ENCODE data around the gene ANGPTL7. TPM values are rescaled to one million over a fixed set of nuclear protein-coding genes. Genes with fewer than 3 reads are reported as not detected.
"Not testable (repeated sequence)": the region's sequence is repeated elsewhere in the genome, so short reads cannot be mapped to it uniquely, and the experiment has no call there.

ANGPTL7 gene
- total RNA-seq, 2 experiments from 2014 or later = not detected

DNA sequence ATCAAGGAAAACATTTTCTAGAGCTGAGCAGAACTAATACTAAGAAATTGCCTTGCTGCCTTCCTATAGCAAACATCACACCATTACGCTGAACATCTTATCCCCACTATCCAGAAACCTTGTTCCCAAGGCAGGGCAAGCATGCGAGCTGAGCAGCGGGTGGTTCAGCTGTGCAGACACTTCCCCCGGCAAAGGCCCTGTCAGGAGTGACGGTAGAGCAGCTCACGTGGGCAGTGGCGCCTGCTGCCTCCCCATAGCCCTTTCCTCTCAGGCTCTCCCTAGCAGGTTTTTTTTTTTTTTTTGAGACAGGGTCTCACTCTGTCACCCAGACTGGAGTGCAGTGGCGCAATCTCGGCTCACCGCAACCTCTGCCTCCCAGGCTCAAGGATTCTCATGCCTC is 13.7 kb upstream of the ANGPTL7 start:
- CTCF ChIA-PET = no interaction called here
- Mint-ChIP-seq H3K4me1 (ENCODE audit: low read depth) (no peaks in the 10 kb centered on the region), H3K4me3 (no peak overlapping the region), H3K9me3 (no peaks in the 10 kb centered on the region), H3K36me3 (ENCODE audit: low read depth) (peaks cover 2% of the 10 kb centered on the region), H3K27me3 (ENCODE audit: low read depth) (no peaks in the 10 kb centered on the region), H3K27ac (no peak overlapping the region)
- DNase-seq = no peak
- intact Hi-C loops (cut with micrococcal nuclease) = no loop called here

DNA sequence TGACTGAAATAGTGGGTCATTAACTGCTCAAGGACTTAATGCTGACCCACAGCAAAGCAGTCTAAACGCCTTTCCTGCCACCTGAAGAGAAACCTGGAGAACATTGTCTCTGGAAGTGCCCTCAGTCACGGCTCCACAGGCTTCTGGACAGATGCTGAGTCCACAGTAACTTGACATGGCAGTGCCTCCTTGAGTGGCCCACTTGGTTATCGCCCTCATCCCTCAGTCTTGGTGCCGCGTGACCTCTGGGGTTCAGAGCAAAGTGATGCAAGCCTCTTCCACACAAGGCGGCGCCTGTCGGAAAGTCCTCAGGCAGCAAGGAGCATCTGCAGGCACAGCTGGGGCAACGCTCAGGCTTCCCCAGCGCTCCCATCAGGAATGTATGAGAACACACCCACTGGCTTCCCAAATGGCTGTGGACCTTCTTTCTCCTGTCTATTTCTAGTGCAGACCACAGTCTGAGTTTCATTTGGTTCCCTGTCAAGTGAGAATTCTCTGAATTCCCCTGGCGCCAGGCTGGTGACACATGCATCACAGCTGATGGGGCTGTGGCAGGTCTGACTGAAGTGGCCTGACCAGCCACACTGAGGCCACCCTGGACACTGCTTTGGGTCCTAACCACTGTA is 13.0 kb upstream of the ANGPTL7 start:
- no peak overlapping the region for H3K4me3 Mint-ChIP-seq
- CTCF ChIA-PET = no interaction called here

DNA sequence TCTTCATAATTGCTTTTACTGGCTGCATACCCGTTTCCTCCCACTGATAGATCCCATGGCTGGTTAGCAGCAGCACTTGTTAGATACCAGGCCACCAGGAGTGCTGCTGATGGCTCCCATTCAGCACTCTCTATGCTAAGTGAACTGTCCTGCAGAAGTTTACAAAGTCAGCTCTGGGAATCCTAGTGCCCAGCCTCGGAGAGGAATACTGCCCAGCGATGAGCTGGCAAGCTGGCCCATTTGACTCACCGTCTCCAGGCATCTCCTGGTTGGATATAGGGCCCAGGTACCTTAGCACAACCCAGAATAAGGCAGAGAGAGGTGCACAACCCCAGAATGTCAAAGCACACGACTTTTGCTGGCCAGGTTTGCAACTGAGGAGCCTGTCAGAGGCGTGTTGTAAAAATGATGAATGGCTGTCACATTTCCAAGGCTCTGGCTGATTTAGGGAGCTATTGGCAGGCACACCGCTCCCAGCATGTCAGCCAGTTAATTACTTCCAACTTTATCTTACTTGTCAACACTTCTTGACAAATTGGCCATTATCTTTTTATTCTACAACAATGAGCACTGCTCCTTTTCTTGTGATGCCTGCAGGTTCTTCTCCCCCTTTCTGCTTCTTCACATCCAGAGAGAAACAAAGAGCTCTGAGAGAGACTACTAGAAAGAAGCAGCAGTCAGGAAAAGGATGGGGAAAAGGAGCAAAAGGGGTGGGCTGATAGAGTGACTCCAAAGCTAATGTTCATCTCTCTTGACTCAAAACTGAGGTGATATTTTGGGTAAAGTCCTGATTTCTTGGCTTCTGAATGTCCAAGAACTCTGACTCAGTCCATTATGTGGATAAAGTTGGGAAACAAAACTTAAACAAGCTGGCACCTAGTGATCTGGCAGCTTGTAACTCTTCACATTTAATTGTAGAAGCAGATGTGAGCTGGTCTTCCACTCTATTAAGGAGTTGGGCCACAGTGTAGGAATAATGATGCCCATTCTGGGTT is 10.8 kb upstream of the ANGPTL7 start:
- CTCF ChIA-PET = interaction anchor here (0.7 kb wide), 1 partner anchor 467 kb away, joined by 3 read pairs; no protein-coding TSS in a partner anchor
- no peak for DNase-seq
- Mint-ChIP-seq H3K4me3 (no peak overlapping the region), H3K27ac (no peak overlapping the region), H3K9me3 (no peaks in the 10 kb centered on the region), H3K4me1 (ENCODE audit: low read depth) (no peaks in the 10 kb centered on the region), H3K36me3 (ENCODE audit: low read depth) (peaks cover 5% of the 10 kb centered on the region), H3K27me3 (ENCODE audit: low read depth) (no peaks in the 10 kb centered on the region)
- intact Hi-C loops (cut with micrococcal nuclease) = no loop called here

More for the DNA sequence above, 13.0 kb upstream of the ANGPTL7 start:
- no peaks in the 10 kb centered on the region for H3K9me3 Mint-ChIP-seq
- no peaks in the 10 kb centered on the region for H3K27me3 Mint-ChIP-seq (ENCODE audit: low read depth)
- no peaks in the 10 kb centered on the region for H3K4me1 Mint-ChIP-seq (ENCODE audit: low read depth)
- peaks cover 3% of the 10 kb centered on the region for H3K36me3 Mint-ChIP-seq (ENCODE audit: low read depth)
- intact Hi-C loops (cut with micrococcal nuclease) = no loop called here
- no peak for DNase-seq
- H3K27ac Mint-ChIP-seq = no peak overlapping the region

DNA sequence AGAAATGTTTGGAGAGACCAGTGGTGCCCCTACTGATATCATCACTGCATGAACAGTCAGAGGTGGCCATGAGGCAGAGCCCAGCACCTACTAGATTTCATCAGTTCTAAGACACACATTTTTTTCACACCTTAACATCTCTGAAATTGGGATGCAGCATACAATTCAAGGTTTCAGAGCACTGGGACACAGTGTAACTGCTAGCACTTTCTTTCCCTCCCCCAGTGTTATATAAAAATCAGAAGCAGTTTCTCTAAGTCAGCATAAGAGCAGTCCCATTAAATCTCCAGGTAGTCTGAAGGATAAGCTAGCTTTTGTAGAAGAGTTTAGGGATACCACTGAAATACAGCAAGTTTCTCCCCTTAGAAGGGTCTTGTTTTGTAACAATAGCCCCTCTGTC is 10.0 kb upstream of the ANGPTL7 start:
- CTCF ChIA-PET = interaction anchor here (1.0 kb wide), 1 partner anchor 19 kb away, joined by 3 read pairs; no protein-coding TSS in a partner anchor
- Mint-ChIP-seq H3K9me3 (no peaks in the 10 kb centered on the region), H3K27ac (no peak overlapping the region), H3K4me3 (no peak overlapping the region), H3K4me1 (ENCODE audit: low read depth) (no peaks in the 10 kb centered on the region), H3K27me3 (ENCODE audit: low read depth) (no peaks in the 10 kb centered on the region), H3K36me3 (ENCODE audit: low read depth) (peaks cover 5% of the 10 kb centered on the region)
- DNase-seq = no peak
- intact Hi-C loops (cut with micrococcal nuclease) = no loop called here

DNA sequence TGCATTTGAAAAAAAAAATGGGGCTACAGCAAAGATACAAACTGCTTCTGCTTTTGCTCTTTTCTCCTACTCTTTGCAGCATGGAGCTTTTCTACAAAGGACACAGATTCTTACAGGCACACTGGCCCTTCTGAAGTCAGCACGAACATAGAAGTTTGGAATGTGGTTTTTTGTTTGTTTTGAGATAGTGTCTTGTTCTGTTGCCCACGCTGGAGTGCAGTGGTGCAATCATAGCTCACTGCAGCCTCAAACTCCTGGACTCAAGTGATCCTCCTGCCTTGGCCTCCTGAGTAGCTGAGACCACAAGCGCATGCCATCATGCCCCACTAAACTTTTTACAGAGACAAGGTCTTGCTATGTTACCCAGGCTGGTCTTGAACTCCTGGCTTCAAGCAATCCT is 9.4 kb upstream of the ANGPTL7 start:
- H3K4me3 Mint-ChIP-seq; H3K4me1 Mint-ChIP-seq (ENCODE audit: low read depth); DNase-seq; H3K27me3 Mint-ChIP-seq (ENCODE audit: low read depth); H3K27ac Mint-ChIP-seq; H3K9me3 Mint-ChIP-seq; intact Hi-C loops (cut with micrococcal nuclease); H3K36me3 Mint-ChIP-seq (ENCODE audit: low read depth): not testable (repeated sequence)
- CTCF ChIA-PET = interaction anchor here (0.6 to 1.0 kb wide), 3 partner anchors 18 to 216 kb away, joined by 3 read pairs; no protein-coding TSS in a partner anchor

DNA sequence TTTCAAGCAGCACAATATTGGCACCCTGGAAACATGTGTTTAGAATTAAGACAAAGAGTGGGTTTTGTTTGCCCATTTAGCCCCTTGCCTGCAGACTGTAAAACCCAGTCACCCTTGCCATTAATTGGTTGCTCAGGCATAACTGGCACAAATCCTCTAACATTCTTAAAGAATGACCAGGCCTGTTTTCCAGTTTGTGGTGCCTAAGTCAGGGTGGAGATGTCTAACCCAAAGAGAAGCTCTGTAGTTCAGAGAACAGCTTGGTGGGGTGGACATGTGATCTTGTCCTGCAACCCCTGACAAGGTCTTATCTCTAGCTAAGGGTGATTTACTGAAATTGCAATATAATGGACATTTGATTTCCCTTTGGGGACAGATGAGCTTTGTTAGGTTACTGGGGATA is 8.8 kb upstream of the ANGPTL7 start:
- no peak overlapping the region for H3K4me3 Mint-ChIP-seq
- no peaks in the 10 kb centered on the region for H3K4me1 Mint-ChIP-seq (ENCODE audit: low read depth)
- no peak for DNase-seq
- CTCF ChIA-PET = no interaction called here
- intact Hi-C loops (cut with micrococcal nuclease) = no loop called here
- H3K36me3 Mint-ChIP-seq (ENCODE audit: low read depth) = peaks cover 9% of the 10 kb centered on the region
- H3K9me3 Mint-ChIP-seq = no peaks in the 10 kb centered on the region
- no peak overlapping the region for H3K27ac Mint-ChIP-seq
- H3K27me3 Mint-ChIP-seq (ENCODE audit: low read depth) = no peaks in the 10 kb centered on the region

DNA sequence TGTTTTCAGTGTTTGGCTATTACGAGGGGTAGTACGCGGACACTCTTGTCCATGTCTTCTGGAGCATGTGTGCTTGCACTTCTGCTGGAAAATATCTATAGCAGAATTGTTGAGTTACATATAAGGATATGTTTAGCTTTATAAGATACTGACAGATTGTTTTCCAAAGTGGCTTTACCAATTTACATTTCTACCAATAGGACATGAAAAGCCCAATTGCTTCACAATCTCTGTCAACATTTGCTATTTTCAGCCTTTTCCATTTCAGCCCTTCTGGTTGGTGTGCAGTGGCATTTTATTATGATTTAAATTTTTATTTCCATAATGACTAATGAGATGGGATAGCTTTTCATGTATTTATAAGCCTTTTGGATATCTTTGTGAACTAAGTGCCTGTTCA is 6.3 kb upstream of the ANGPTL7 start:
- Mint-ChIP-seq H3K4me3 (no peak overlapping the region), H3K27me3 (ENCODE audit: low read depth) (no peaks in the 10 kb centered on the region), H3K9me3 (no peaks in the 10 kb centered on the region), H3K27ac (no peak overlapping the region), H3K36me3 (ENCODE audit: low read depth) (peaks cover 10% of the 10 kb centered on the region), H3K4me1 (ENCODE audit: low read depth) (no peaks in the 10 kb centered on the region)
- no peak for DNase-seq
- intact Hi-C loops (cut with micrococcal nuclease) = no loop called here
- CTCF ChIA-PET = no interaction called here

DNA sequence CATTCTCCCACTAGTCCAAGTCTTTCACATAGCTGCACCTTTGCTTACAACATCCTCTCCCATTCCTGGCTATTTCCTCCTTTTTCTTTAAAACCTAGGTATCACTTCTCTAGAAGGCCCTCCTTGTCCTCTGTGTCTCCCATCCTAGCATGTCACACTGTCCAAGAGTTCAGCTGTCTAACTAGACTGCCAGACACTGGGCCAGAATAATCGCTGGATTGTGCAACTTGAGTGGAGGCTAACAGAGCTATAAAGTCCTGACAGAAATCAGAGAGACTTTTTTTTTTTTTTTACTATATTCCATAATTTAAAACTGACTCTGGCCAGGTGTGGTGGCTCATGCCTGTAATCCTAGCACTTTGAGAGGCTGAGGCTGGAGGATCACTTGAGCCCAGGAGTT is 4.2 kb upstream of the ANGPTL7 start:
- no peak for DNase-seq
- Mint-ChIP-seq H3K27ac (no peak overlapping the region), H3K36me3 (ENCODE audit: low read depth) (peaks cover 12% of the 10 kb centered on the region), H3K4me3 (no peak overlapping the region), H3K9me3 (no peaks in the 10 kb centered on the region), H3K4me1 (ENCODE audit: low read depth) (no peaks in the 10 kb centered on the region), H3K27me3 (ENCODE audit: low read depth) (no peaks in the 10 kb centered on the region)
- CTCF ChIA-PET = interaction anchor here (0.7 kb wide), 1 partner anchor 150 kb away, joined by 3 read pairs; no protein-coding TSS in a partner anchor
- intact Hi-C loops (cut with micrococcal nuclease) = no loop called here

DNA sequence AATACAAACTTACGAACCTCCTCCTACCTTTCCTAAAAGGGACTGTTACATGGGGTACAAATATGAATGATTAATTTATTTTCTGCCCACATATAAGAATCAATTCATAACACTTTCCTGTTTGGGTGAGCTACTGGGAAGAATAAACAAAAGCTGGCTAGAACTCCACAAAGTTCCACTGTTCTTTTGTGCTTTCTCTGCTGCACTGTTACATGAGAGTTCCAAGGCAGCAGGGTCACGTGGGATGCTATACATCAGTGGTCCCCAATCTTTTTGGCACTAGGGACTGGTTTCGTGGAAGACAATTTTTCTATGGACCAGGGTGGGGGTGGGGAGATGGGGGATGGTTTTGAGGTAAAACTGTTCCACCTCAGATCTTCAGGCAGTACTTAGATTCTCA is 2.2 kb upstream of the ANGPTL7 start:
- intact Hi-C loops (cut with micrococcal nuclease) = no loop called here
- Mint-ChIP-seq H3K4me3 (no peak overlapping the region), H3K9me3 (no peaks in the 10 kb centered on the region), H3K27ac (no peak overlapping the region), H3K27me3 (ENCODE audit: low read depth) (no peaks in the 10 kb centered on the region), H3K4me1 (ENCODE audit: low read depth) (no peaks in the 10 kb centered on the region), H3K36me3 (ENCODE audit: low read depth) (peaks cover 9% of the 10 kb centered on the region)
- CTCF ChIA-PET = interaction anchor here (0.6 to 0.7 kb wide), 2 partner anchors 23 to 152 kb away, joined by 3 to 4 read pairs; no protein-coding TSS in a partner anchor
- no peak for DNase-seq

DNA sequence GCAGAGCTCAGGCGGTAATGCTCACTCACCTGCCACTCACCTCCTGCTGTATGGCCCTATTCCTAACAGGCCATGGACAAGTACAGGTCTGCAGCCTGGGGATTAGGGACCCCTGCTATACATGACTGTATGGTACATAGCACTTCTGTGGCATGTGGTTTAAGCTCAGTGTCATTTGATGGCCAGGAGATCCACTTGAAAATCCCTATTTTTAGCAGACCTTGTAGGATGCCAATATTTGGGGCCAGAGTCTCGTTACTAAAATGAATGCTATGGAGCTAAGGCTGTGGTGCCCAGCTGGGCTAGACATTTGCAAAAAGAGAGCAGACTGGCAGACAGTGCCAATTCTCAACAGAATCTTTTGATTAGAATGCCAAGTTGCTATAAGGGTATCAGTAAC is 1.7 kb upstream of the ANGPTL7 start:
- no peaks in the 10 kb centered on the region for H3K9me3 Mint-ChIP-seq
- CTCF ChIA-PET = interaction anchor here (0.6 to 0.7 kb wide), 2 partner anchors 20 to 152 kb away, joined by 3 to 4 read pairs; no protein-coding TSS in a partner anchor
- H3K4me1 Mint-ChIP-seq (ENCODE audit: low read depth) = no peaks in the 10 kb centered on the region
- peaks cover 9% of the 10 kb centered on the region for H3K36me3 Mint-ChIP-seq (ENCODE audit: low read depth)
- intact Hi-C loops (cut with micrococcal nuclease) = no loop called here
- H3K4me3 Mint-ChIP-seq = no peak overlapping the region
- no peak for DNase-seq
- H3K27ac Mint-ChIP-seq = no peak overlapping the region
- no peaks in the 10 kb centered on the region for H3K27me3 Mint-ChIP-seq (ENCODE audit: low read depth)

DNA sequence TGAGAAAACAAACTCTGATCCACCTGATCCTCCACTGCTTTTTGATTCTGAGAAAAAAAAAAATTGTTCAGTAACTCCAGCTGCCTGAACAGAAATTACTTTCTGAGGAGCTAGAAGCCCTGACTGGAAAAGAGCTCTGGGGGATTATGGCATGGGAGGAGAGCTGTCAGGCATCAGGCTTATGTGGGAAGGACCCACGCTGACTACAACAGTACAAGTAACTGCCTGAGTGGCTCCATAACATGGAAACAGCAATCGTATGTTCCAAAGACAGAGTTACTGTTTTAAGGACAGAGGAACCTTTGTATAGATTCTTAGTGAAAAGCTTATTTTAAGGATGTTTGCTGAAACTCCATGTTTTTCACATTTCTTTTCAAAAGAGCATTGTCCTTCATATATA is 1.2 kb upstream of the ANGPTL7 start:
- Mint-ChIP-seq H3K4me3 (no peak overlapping the region), H3K9me3 (no peaks in the 10 kb centered on the region), H3K4me1 (ENCODE audit: low read depth) (no peaks in the 10 kb centered on the region), H3K36me3 (ENCODE audit: low read depth) (peaks cover 9% of the 10 kb centered on the region), H3K27me3 (ENCODE audit: low read depth) (no peaks in the 10 kb centered on the region), H3K27ac (no peak overlapping the region)
- intact Hi-C loops (cut with micrococcal nuclease) = no loop called here
- CTCF ChIA-PET = interaction anchor here (0.7 kb wide), 1 partner anchor 21 kb away, joined by 3 read pairs; no protein-coding TSS in a partner anchor
- no peak for DNase-seq

DNA sequence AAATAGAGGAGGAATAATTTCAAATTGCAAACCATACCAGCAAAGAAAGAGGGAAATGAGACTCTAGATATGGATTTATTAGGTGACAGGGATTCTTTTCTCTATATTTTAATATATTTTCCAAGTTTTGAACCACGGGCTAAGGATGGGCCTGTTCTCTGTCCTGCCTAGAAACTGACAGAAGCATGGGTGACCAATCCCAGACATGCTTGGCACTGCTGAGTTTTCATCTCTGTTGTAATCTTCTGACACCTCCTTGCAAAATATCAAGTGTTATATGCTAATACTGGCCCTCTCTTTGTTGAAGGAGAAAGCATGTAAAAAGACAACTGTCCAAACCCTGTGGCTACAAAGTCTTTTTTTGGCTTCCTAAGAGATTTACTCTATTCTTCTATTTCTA is 774 bp upstream of the ANGPTL7 start:
- Mint-ChIP-seq H3K4me1 (ENCODE audit: low read depth) (no peaks in the 10 kb centered on the region), H3K27me3 (ENCODE audit: low read depth) (no peaks in the 10 kb centered on the region), H3K4me3 (no peak overlapping the region), H3K36me3 (ENCODE audit: low read depth) (peaks cover 11% of the 10 kb centered on the region), H3K9me3 (no peaks in the 10 kb centered on the region), H3K27ac (no peak overlapping the region)
- CTCF ChIA-PET = interaction anchor here (0.7 kb wide), 1 partner anchor 21 kb away, joined by 3 read pairs; no protein-coding TSS in a partner anchor
- no peak for DNase-seq
- intact Hi-C loops (cut with micrococcal nuclease) = no loop called here

Data from activated naive CD4-positive, alpha-beta T cell treated with anti-CD3 and anti-CD28 coated beads for 36 hours (primary cell).